Measurements from ENCODE around the gene JPH2.

DNA sequence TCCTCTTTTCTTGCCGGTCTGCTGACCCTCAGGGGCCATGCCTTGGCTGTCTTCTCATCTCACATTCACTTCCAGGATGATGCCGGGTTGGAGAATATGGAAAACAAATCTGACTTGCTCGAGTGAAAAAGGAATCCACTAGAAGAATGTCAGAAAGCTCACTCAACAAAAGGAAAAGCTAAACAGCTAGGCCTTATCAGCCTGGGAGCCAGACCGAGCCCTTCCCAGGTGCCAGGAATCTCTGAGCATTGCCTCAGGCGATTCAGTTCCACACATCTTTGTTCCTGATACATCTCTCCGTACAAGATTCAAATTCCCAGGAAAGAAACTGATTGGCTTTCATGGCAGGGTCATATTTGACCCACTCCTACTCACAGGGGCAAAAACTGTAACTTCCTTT, 32.8 kb upstream of the JPH2 start:
- TF ChIP-seq, protein P1, sequence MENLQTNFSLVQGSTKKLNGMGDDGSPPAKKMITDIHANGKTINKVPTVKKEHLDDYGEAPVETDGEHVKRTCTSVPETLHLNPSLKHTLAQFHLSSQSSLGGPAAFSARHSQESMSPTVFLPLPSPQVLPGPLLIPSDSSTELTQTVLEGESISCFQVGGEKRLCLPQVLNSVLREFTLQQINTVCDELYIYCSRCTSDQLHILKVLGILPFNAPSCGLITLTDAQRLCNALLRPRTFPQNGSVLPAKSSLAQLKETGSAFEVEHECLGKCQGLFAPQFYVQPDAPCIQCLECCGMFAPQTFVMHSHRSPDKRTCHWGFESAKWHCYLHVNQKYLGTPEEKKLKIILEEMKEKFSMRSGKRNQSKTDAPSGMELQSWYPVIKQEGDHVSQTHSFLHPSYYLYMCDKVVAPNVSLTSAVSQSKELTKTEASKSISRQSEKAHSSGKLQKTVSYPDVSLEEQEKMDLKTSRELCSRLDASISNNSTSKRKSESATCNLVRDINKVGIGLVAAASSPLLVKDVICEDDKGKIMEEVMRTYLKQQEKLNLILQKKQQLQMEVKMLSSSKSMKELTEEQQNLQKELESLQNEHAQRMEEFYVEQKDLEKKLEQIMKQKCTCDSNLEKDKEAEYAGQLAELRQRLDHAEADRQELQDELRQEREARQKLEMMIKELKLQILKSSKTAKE (IDR thresholded peaks at IDR 0.05; ENCODE audit: low read depth, poor library complexity, severe bottlenecking), result no peak
- TF ChIP-seq ZNF384 (IDR thresholded peaks at IDR 0.05; ENCODE audit: borderline replicate concordance, low read depth, low read length) (no peak), TAF1 (IDR thresholded peaks at IDR 0.05; ENCODE audit: borderline replicate concordance, low read depth, low read length) (no peak)
- TF ChIP-seq, protein P2, sequence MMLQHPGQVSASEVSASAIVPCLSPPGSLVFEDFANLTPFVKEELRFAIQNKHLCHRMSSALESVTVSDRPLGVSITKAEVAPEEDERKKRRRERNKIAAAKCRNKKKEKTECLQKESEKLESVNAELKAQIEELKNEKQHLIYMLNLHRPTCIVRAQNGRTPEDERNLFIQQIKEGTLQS (IDR thresholded peaks at IDR 0.05; ENCODE audit: borderline replicate concordance, extremely low read depth, low read depth, low read length), result no peak

All from GM12878 (cell line).